HepG2 (cell line): Measurements from ENCODE around the gene ASXL1. TPM values are rescaled to one million over a fixed set of nuclear protein-coding genes. Genes with fewer than 3 reads are reported as not detected.

ENCODE experiments used
- GZF1 ChIP-seq: sonication (generic); formaldehyde crosslinking; IDR thresholded peaks from 2 replicates; pipeline ENCODE4 v1.5.1; 2020; ENCODE audit warnings: mild to moderate bottlenecking, missing genetic modification reagents
- MBNL3 ChIP-seq: fragments of 250-450 bp; sonication (Bioruptor Pico); conservative IDR thresholded peaks from 2 replicates; pipeline ENCODE4 v1.8.0; 2022; ENCODE audit warnings: mild to moderate bottlenecking, inconsistent platforms
- NFATC3 ChIP-seq: sonication (generic); formaldehyde crosslinking; IDR thresholded peaks from 2 replicates; pipeline ENCODE4 v1.5.1; 2020; ENCODE audit warnings: mild to moderate bottlenecking, missing genetic modification reagents
- NFYB ChIP-seq: sonication (generic); formaldehyde crosslinking; IDR thresholded peaks from 2 replicates; pipeline ENCODE4 v1.4.0; 2020; ENCODE audit warnings: missing genetic modification reagents
- NR2F1 ChIP-seq, 2 experiments: fragments of 450-650 bp in 1 of 2; formaldehyde crosslinking in 1 of 2; IDR thresholded peaks; 2 replicates each; pipeline versions ENCODE4 v1.5.0 to v1.6.1; 2016 to 2020; ENCODE audit warnings: mild to moderate bottlenecking in 1 of 2, missing compliant biosample characterization in 1 of 2, missing genetic modification reagents in 1 of 2, moderate library complexity in 1 of 2
- RAD51 ChIP-seq: fragments of 450-650 bp; IDR thresholded peaks from 2 replicates; pipeline ENCODE4 v1.6.1; 2016; ENCODE audit warnings: borderline replicate concordance
- RBFOX2 ChIP-seq: fragments of 200-400 bp; formaldehyde crosslinking; IDR thresholded peaks from 2 replicates; pipeline ENCODE4 v1.6.1; 2017; ENCODE audit warnings: low read depth, mild to moderate bottlenecking, low read length
- SKIL ChIP-seq: sonication (generic); formaldehyde crosslinking; IDR thresholded peaks from 2 replicates; pipeline ENCODE4 v1.8.0; 2022; ENCODE audit warnings: missing genetic modification reagents, mild to moderate bottlenecking, moderate library complexity, borderline replicate concordance
- ZFAT ChIP-seq: sonication (generic); formaldehyde crosslinking; conservative IDR thresholded peaks from 2 replicates; pipeline ENCODE4 v1.8.1; 2023; ENCODE audit warnings: missing genetic modification reagents, inconsistent platforms
- ZNF337 ChIP-seq: sonication (generic); formaldehyde crosslinking; IDR thresholded peaks from 2 replicates; pipeline ENCODE4 v1.5.1; 2020; ENCODE audit warnings: missing genetic modification reagents, low read depth, mild to moderate bottlenecking, borderline replicate concordance
- ZSCAN21 ChIP-seq: sonication (generic); formaldehyde crosslinking; IDR thresholded peaks from 2 replicates; pipeline ENCODE4 v1.8.0; 2022; ENCODE audit warnings: mild to moderate bottlenecking, missing genetic modification reagents, moderate library complexity, borderline replicate concordance
- polyA plus RNA-seq, 8 experiments: library from polyadenylated mRNA; depleted of rRNA in 3 of 8; stranded (reverse) in 7 of 8; unstranded in 1 of 8; fragments of >200 nt; fragmentation: Illumina TruSeq in 4 of 8; extraction: Trizol in 4 of 8; gene quantifications; 2 replicates each; pipeline versions ENCODE4 v1.2.1 to v1.2.3, GENCODE V29; 2011 to 2016; ENCODE audit warnings: low read depth in 4 of 8, missing spikeins in 1 of 8, mixed read lengths in 1 of 8; ENCODE audit not compliant: insufficient read depth in 1 of 8
- total RNA-seq, 5 experiments: library from RNA; depleted of rRNA; stranded (reverse); fragments of >200 nt; fragmentation: Illumina TruSeq; extraction: Trizol; gene quantifications; 2 replicates each; pipeline ENCODE4 v1.2.3, GENCODE V29; 2016; ENCODE audit warnings: low read depth in 1 of 5
- TF ChIP-seq, protein P1 (sequence below): sonication (generic); formaldehyde crosslinking; IDR thresholded peaks from 2 replicates; pipeline ENCODE4 v1.8.1; 2022; ENCODE audit warnings: low read depth, mild to moderate bottlenecking, missing genetic modification reagents
- TF ChIP-seq, protein P2 (sequence below): sonication (generic); formaldehyde crosslinking; IDR thresholded peaks from 2 replicates; pipeline ENCODE4 v1.5.0; 2020; ENCODE audit warnings: mild to moderate bottlenecking, missing genetic modification reagents, borderline replicate concordance
- TF ChIP-seq, protein P3 (sequence below): sonication (generic); formaldehyde crosslinking; IDR thresholded peaks from 2 replicates; pipeline ENCODE4 v1.4.0; 2020; ENCODE audit warnings: missing genetic modification reagents, borderline replicate concordance

The ASXL1 gene
- total and polyA plus RNA-seq, 2 of the 13 experiments (the other 11 are each of a cell fraction or from before 2014, with no cell fraction given), result 62.1 to 74.8 TPM

DNA sequence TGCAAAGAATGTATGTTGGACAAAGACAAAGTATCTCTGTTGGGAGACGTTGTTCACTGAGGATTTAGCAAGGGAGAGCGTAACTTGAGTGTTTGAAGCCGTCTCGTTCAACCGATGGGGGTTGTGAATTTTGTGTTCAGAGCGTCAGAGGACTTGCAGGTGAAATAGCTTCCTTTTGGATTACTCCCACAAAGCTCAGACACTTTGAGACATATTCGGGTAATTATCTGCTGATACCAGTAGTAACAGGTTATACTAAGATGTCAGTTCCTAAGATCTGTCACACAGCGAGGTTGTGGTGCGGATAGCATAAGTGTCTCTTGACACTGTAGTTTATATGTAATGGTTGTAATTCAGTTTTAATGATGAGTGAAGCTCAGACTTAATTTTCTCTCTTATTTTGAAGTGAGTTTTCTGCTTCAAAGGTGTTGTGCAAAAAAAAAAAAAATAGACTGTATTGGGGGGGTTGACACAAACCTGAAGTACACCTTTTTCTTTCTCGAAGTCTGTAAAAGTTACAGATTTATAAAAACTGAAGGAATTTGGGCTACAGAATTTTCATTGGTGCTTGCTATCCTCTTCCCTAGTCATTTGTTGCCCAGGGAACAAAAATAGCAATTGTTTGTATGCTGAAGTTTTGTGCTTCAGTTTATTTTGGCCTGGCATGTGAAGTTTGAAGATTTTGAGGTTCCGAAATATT lies 1.7 kb downstream of the ASXL1 start (continued):
- TF ChIP-seq, protein P1, sequence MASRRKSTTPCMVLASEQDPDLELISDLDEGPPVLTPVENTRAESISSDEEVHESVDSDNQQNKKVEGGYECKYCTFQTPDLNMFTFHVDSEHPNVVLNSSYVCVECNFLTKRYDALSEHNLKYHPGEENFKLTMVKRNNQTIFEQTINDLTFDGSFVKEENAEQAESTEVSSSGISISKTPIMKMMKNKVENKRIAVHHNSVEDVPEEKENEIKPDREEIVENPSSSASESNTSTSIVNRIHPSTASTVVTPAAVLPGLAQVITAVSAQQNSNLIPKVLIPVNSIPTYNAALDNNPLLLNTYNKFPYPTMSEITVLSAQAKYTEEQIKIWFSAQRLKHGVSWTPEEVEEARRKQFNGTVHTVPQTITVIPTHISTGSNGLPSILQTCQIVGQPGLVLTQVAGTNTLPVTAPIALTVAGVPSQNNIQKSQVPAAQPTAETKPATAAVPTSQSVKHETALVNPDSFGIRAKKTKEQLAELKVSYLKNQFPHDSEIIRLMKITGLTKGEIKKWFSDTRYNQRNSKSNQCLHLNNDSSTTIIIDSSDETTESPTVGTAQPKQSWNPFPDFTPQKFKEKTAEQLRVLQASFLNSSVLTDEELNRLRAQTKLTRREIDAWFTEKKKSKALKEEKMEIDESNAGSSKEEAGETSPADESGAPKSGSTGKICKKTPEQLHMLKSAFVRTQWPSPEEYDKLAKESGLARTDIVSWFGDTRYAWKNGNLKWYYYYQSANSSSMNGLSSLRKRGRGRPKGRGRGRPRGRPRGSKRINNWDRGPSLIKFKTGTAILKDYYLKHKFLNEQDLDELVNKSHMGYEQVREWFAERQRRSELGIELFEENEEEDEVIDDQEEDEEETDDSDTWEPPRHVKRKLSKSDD (CRISPR knock-in tag), result no peak
- no peak for TF ChIP-seq ZFAT (CRISPR knock-in tag)
- TF ChIP-seq SKIL, result no peak
- no peak for TF ChIP-seq NFYB (CRISPR knock-in tag)
- TF ChIP-seq, protein P2, sequence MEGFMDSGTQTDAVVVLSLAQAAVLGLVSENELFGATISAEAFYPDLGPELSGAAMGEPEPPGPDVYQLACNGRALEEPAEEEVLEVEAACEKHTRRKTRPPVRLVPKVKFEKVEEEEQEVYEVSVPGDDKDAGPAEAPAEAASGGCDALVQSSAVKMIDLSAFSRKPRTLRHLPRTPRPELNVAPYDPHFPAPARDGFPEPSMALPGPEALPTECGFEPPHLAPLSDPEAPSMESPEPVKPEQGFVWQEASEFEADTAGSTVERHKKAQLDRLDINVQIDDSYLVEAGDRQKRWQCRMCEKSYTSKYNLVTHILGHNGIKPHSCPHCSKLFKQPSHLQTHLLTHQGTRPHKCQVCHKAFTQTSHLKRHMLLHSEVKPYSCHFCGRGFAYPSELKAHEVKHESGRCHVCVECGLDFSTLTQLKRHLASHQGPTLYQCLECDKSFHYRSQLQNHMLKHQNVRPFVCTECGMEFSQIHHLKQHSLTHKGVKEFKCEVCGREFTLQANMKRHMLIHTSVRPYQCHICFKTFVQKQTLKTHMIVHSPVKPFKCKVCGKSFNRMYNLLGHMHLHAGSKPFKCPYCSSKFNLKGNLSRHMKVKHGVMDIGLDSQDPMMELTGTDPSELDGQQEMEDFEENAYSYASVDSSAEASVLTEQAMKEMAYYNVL (CRISPR knock-in tag), result no peak
- 0 out of 2 replicates have a peak, but pooled peaks have one; percentile 6 for TF ChIP-seq NFATC3 (CRISPR knock-in tag)
- no peak for TF ChIP-seq ZSCAN21 (CRISPR knock-in tag)
- TF ChIP-seq ZNF337 (CRISPR knock-in tag), result no peak
- TF ChIP-seq RAD51, result no peak
- peak; percentile 25; the same call in 1 of the 2 replicates for TF ChIP-seq RBFOX2
- TF ChIP-seq GZF1 (CRISPR knock-in tag), result no peak
- TF ChIP-seq NR2F1 (CRISPR knock-in tag; IDR thresholded peaks at IDR 0.05), result peak in 1 of 2 experiments; percentile 7; a peak in 1 of 4 replicates
- TF ChIP-seq MBNL3 (CRISPR knock-in tag), result no peak
- TF ChIP-seq, protein P3, sequence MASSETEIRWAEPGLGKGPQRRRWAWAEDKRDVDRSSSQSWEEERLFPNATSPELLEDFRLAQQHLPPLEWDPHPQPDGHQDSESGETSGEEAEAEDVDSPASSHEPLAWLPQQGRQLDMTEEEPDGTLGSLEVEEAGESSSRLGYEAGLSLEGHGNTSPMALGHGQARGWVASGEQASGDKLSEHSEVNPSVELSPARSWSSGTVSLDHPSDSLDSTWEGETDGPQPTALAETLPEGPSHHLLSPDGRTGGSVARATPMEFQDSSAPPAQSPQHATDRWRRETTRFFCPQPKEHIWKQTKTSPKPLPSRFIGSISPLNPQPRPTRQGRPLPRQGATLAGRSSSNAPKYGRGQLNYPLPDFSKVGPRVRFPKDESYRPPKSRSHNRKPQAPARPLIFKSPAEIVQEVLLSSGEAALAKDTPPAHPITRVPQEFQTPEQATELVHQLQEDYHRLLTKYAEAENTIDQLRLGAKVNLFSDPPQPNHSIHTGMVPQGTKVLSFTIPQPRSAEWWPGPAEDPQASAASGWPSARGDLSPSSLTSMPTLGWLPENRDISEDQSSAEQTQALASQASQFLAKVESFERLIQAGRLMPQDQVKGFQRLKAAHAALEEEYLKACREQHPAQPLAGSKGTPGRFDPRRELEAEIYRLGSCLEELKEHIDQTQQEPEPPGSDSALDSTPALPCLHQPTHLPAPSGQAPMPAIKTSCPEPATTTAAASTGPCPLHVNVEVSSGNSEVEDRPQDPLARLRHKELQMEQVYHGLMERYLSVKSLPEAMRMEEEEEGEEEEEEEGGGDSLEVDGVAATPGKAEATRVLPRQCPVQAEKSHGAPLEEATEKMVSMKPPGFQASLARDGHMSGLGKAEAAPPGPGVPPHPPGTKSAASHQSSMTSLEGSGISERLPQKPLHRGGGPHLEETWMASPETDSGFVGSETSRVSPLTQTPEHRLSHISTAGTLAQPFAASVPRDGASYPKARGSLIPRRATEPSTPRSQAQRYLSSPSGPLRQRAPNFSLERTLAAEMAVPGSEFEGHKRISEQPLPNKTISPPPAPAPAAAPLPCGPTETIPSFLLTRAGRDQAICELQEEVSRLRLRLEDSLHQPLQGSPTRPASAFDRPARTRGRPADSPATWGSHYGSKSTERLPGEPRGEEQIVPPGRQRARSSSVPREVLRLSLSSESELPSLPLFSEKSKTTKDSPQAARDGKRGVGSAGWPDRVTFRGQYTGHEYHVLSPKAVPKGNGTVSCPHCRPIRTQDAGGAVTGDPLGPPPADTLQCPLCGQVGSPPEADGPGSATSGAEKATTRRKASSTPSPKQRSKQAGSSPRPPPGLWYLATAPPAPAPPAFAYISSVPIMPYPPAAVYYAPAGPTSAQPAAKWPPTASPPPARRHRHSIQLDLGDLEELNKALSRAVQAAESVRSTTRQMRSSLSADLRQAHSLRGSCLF (CRISPR knock-in tag), result no peak
